Pons (tissue), 1 donor: Measurements from ENCODE around the gene PRR22.
A peak's percentile ranks its signal among the peaks of the same experiment; 100 is the strongest.

Experiments
- DNase-seq: peaks from one replicate; pipeline ENCODE4 v3.0.0-alpha.2; 2016; ENCODE audit warnings: low spot score

PRR22 gene

DNA sequence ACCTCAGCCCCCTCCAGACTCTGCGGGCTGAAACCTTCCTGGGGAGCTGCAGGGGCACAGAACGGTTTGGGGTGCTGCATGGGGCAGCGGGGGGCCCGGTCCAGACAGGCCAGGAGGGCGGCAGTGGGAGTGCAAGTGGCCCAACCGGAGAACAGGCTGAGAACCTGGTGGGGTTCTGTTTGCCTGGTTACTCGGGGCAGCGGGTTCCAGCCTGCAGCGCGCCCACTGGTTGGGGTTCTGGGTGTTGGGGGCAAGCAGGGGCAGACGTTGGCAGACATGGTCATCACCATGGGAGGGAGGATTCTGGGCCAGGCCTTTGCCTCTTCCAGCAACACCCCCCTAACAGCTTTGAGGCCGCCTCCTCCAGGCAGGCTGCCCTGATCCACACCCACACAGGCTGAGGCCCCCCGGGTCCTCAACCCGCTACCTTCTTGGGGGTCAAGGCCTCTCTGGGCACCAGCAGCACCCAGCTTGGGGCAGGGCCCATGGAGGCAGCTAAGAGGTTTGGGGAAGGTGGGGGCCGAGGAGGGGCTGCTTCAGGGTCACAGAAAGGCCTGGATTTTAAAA, at the start of gene PRR22:
TSS of gene PRR22 (minus strand) at position 166 of the 567 bp plus-strand sequence. CDS start at position 80, 86 bp downstream.
- no peak for DNase-seq

DNA sequence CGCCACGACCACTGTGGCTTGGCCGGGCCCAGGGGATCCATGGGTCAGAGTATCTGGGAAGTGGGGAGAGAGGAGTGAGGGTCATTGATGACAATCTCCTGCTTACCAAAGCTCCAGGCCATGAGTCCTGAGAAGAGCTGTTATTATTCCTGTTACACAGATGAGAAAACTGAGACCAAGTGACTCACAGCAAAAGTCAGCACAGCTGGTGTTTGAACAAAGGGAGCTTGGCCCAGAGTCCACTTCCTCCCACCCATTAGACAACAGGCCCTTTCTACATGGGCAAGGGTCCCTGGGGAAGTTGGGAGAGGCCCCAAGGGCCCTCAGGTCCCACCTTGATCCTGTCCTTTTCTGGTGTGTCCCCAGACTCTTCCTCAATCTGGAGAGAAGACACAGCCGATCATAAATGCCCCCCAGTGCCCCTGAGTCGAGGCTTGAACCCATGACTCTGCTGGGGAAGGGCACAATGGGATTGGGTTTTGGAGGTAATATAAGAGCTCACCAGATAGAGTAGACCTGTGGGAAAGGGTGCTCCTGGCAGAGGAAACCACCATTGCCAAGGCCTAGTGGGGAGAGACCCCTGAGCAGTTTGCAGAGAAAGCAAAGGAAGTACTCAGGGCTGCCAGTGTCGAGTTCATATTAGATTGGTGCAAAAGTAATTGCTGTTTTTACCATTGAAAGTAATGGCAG, 48.1 kb upstream of the PRR22 start:
- no peak for DNase-seq

- no peak for DNase-seq
Measured at GRCh38 chr19:5832061-5832460, 47.5 kb upstream of the PRR22 start.

GRCh38 chr19:5831159-5831558, 46.6 kb upstream of the PRR22 start:
- DNase-seq: no peak

- DNase-seq: no peak
Measured at GRCh38 chr19:5829567-5830310, 45.2 kb upstream of the PRR22 start.

GRCh38 chr19:5828661-5829566, 44.4 kb upstream of the PRR22 start:
- no peak for DNase-seq

- DNase-seq: peak; percentile 66
Measured at GRCh38 chr19:5827891-5828660, 43.5 kb upstream of the PRR22 start.

GRCh38 chr19:5827342-5827890, 42.9 kb upstream of the PRR22 start:
- no peak for DNase-seq

GRCh38 chr19:5826531-5827341, 42.2 kb upstream of the PRR22 start:
- no peak for DNase-seq

- peak; percentile 27 for DNase-seq
Measured at GRCh38 chr19:5825178-5825577, 40.6 kb upstream of the PRR22 start.

DNA sequence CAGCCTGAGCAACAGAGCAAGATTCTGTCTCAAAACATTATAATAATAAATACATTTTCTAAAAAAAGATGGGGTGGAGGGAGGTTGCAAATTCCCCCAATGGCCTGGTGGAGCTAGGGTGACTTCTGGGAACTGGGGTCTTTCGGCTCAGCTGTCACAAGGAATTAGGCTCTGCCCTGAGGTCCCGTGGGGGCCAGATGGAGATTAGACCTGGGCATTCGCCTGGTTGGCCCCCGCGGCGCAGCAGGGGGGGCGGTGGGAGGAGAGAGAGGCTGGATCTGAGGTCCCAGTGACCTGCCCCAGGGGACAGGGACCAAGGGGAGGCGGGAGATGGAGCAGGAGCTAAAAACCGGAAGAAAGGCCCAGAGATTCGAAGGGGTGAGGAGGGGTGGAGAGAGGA, 40.2 kb upstream of the PRR22 start:
- no peak for DNase-seq

DNA sequence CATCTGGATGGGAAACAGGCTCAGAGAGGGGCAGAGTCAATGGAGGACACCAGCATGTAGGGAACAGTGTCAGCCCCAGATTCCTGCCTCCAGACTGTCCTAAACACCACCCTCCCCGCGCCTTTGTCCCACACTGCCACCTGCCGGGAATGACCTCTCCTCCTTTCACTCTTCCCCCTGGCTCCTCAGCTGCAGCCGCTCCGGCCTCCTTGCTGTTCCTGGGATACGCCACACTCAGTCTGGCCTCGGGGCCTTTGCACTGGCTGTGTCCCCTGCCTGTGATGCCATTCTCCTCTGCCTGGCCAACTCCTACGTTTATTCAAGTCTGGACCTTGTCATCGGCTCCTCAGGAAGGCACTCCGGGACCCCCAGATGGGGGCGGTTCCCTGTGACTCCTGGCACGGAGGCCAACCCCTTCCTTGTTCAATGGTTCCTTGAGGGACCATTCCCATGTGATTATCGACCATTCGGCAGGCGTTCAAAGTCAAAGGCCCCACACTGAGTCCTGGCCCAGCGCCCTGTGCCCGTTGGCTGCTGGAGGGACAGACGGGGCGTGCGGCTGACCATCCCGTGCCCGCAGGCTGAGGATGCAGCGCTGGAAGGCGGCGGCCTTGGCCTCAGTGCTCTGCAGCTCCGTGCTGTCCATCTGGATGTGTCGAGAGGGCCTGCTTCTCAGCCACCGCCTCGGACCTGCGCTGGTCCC, 39.2 kb upstream of the PRR22 start:
- no peak for DNase-seq

DNA sequence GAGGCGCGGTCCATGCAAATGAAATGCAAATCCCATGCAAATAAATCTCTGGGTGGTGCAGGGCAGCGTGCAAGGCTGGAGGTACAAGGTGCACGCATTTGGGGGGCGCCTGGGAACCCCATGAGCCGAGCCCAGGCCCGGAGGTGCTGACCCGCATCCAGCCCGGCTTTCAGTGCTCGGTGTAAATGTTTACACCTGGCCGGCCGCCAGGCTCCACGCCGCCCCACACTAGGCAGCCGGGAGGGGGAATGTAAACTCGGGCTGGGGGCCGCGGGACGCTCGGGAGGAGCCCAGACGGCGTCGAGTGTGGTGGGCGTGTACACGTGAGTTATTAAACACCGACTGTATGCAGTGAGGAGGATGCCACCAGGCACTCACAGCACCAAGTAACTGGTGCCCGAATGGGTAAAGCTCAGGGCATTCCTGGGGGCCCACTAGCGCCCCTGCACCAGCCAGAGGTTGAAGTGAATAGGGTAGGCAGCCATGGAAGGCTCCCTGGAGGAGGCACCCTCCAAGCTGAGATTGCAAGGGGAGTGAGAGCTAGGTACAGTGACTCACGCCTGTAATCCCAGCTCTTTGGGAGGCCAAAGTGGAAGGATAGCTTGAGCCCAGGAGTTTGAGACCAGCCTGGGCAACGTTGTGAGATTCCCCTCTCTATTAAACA, 37.8 kb upstream of the PRR22 start:
- DNase-seq: no peak

- DNase-seq: no peak
Measured at GRCh38 chr19:5821521-5822180, 37.1 kb upstream of the PRR22 start.

DNA sequence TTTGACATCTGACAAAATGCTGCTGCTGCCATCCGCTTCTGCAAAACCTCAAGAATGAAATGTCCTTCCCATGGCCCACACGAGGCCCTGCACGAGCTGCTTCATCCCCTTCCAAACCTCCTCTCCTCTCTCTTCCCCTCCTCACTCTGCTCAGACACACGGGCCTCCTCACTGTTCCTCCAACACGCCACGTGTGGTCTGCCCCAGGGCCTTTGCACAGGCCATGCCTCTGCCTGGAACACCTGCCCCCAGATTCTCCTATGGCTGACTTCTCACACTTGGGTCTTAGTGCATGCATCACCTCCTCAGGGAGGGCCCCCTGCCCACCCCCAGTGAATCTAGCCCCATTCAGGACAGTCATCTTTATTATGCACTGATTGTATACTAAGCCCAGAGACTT, 36.2 kb upstream of the PRR22 start:
- DNase-seq: no peak

DNA sequence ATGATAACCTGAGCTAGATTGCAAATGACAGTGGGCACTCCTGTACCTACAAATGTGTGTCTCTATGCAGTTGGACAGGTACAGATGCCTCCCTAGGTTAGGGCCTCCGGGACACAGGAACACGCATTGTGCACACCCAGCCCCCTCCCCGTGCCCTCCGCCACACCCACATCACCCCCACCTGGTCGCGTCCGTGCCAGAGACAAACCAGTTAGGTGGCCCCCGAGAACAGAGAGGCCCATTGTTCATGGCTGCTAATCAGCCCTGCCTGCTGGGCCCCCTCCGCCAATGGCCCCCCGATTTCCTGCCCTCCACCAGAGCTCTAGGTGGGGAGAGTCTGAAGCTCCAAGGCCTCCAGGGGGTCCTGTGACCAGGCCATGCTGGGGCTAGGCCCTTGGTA, 34.0 kb upstream of the PRR22 start:
- DNase-seq: no peak

DNA sequence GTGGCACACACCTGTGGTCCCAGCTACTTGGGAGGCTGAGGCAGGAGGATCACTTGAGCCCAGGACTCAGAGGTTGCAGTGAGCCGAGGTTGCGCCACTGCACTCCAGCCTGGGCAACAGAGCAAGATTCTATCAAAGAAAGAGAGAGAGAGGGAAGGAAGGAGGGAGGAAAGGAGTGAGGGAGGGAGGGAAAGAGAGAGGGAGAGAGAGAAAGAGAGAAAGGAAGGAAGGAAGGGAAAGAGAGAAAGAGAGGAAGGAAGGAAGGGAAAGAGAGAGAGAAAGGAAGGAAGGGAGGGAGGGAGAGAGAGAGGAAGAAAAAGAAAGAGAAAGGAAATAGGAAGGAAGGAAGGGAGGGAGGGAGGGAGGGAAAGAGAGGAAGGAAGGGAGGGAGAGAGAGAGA, 32.7 kb upstream of the PRR22 start:
- no peak for DNase-seq

GRCh38 chr19:5814852-5815246, 30.3 kb upstream of the PRR22 start:
- no peak for DNase-seq
